Neural progenitor cell (in vitro differentiated cells): ENCODE results near the gene PSMC1. TPM values are rescaled to one million over a fixed set of nuclear protein-coding genes. Genes with fewer than 3 reads are reported as not detected.

Experiments used
- DNase-seq: peaks from one replicate; pipeline ENCODE4 v3.0.0-alpha.2; 2016; ENCODE audit warnings: low spot score
- H2AFZ ChIP-seq: fragments of 200-600 bp; sonication (generic); replicated peaks from 2 replicates; pipeline ENCODE4 v1.6.1; 2016; ENCODE audit warnings: antibody characterized with exemption
- H3F3A ChIP-seq: fragments of 200-600 bp; sonication (generic); 2 replicates; pipeline ENCODE4 v1.6.1; 2016; ENCODE audit warnings: antibody characterized with exemption, low read depth
- H3K27ac ChIP-seq: fragments of 200-600 bp; sonication (generic); 2 replicates; pipeline ENCODE4 v1.5.1; 2016; ENCODE audit warnings: mild to moderate bottlenecking
- H3K27me3 ChIP-seq: fragments of 200-600 bp; sonication (generic); 2 replicates; pipeline ENCODE4 v1.6.1; 2016; ENCODE audit warnings: mild to moderate bottlenecking, moderate library complexity
- H3K36me3 ChIP-seq: fragments of 200-600 bp; sonication (generic); 2 replicates; pipeline ENCODE4 v1.5.1; 2016
- H3K4me1 ChIP-seq: fragments of 200-600 bp; sonication (generic); 2 replicates; pipeline ENCODE4 v1.6.1; 2016; ENCODE audit warnings: mixed run types
- H3K4me2 ChIP-seq: fragments of 200-600 bp; sonication (generic); 2 replicates; pipeline ENCODE4 v1.6.1; 2016
- H3K4me3 ChIP-seq: fragments of 200-600 bp; sonication (generic); 2 replicates; pipeline ENCODE4 v1.5.1; 2016
- H3K79me2 ChIP-seq: fragments of 200-600 bp; sonication (generic); 2 replicates; pipeline ENCODE4 v1.6.1; 2016; ENCODE audit warnings: low read depth
- H3K9ac ChIP-seq: fragments of 200-600 bp; sonication (generic); 2 replicates; pipeline ENCODE4 v1.6.1; 2016
- H3K9me3 ChIP-seq: fragments of 200-600 bp; sonication (generic); 2 replicates; pipeline ENCODE4 v1.5.1; 2016; ENCODE audit warnings: low read depth
- H4K20me1 ChIP-seq: fragments of 200-600 bp; sonication (generic); 2 replicates; pipeline ENCODE4 v1.6.1; 2016; ENCODE audit warnings: low read depth
- H3K27ac Mint-ChIP-seq: 3 replicates; pipeline ENCODE4 v1.8.0; 2021; ENCODE audit warnings: mixed read lengths
- H3K27me3 Mint-ChIP-seq: 2 replicates; pipeline ENCODE4 v1.8.0; 2022; ENCODE audit warnings: low read depth, mild to moderate bottlenecking, inconsistent platforms, moderate library complexity, mixed read lengths; ENCODE audit not compliant: insufficient read depth
- H3K36me3 Mint-ChIP-seq: 3 replicates; pipeline ENCODE4 v1.8.0; 2021; ENCODE audit warnings: mixed read lengths
- H3K4me1 Mint-ChIP-seq: 3 replicates; pipeline ENCODE4 v1.8.0; 2021; ENCODE audit warnings: mixed read lengths
- H3K4me3 Mint-ChIP-seq: 3 replicates; pipeline ENCODE4 v1.8.0; 2021; ENCODE audit warnings: mild to moderate bottlenecking, moderate library complexity, mixed read lengths
- H3K9me3 Mint-ChIP-seq: 3 replicates; pipeline ENCODE4 v1.8.0; 2020; ENCODE audit warnings: mixed read lengths
- CTCF ChIP-seq: fragments of 200-600 bp; sonication (generic); IDR thresholded peaks from 2 replicates; pipeline ENCODE4 v1.5.1; 2017; ENCODE audit warnings: antibody characterized with exemption, mild to moderate bottlenecking
- EZH2 ChIP-seq: fragments of 200-600 bp; sonication (generic); IDR thresholded peaks from 2 replicates; pipeline ENCODE4 v1.6.1; 2017; ENCODE audit warnings: antibody characterized with exemption, mild to moderate bottlenecking, moderate library complexity
- EZH2phosphoT487 ChIP-seq: fragments of 200-600 bp; sonication (generic); IDR thresholded peaks from 2 replicates; pipeline ENCODE4 v1.6.1; 2017; ENCODE audit warnings: antibody characterized with exemption
- total RNA-seq: library from RNA; depleted of rRNA; stranded (reverse); fragments of >200 nt; gene quantifications from 2 replicates; pipeline ENCODE4 v1.2.3, GENCODE V29; 2015; ENCODE audit warnings: low replicate concordance

Gene PSMC1
- total RNA-seq, 1 donor from 2014 or later, result 233 TPM

GRCh38 chr14:90272523-90272922 lies 16.2 kb downstream of the PSMC1 start:
- H3K4me1 Mint-ChIP-seq, result no peaks in the 10 kb centered on the region
- Histone ChIP-seq H3K9ac (no peak overlapping the region), H3K4me2 (no peak overlapping the region), H3K27me3 (no peaks in the 10 kb centered on the region), H3K36me3 (peaks cover 4% of the 10 kb centered on the region), H3K27ac (no peak overlapping the region), H3K4me1 (no peaks in the 10 kb centered on the region), H3K9me3 (no peaks in the 10 kb centered on the region), H3K4me3 (no peak overlapping the region), H3K79me2 (no peaks in the 10 kb centered on the region), H4K20me1 (no peaks in the 10 kb centered on the region), H2AFZ (no peak overlapping the region), H3F3A (no peaks in the 10 kb centered on the region)
- H3K9me3 Mint-ChIP-seq, result no peaks in the 10 kb centered on the region
- DNase-seq, result no peak
- no peak overlapping the region for H3K27ac Mint-ChIP-seq
- TF ChIP-seq CTCF, result no peak
- TF ChIP-seq EZH2phosphoT487, result no peak
- TF ChIP-seq EZH2, result no peak
- peaks cover 27% of the 10 kb centered on the region for H3K36me3 Mint-ChIP-seq
- no peak overlapping the region for H3K4me3 Mint-ChIP-seq
- H3K27me3 Mint-ChIP-seq, result peaks cover 5% of the 10 kb centered on the region

- no peak for DNase-seq
- no peaks in the 10 kb centered on the region for H3K9me3 ChIP-seq
- Mint-ChIP-seq H3K4me3 (no peak overlapping the region), H3K27ac (no peak overlapping the region), H3K36me3 (peaks cover 21% of the 10 kb centered on the region), H3K27me3 (peaks cover 5% of the 10 kb centered on the region), H3K4me1 (no peaks in the 10 kb centered on the region), H3K9me3 (no peaks in the 10 kb centered on the region)
- H3K27me3 ChIP-seq, result no peaks in the 10 kb centered on the region
- no peaks in the 10 kb centered on the region for H3K79me2 ChIP-seq
- H3K4me3 ChIP-seq, result no peak overlapping the region
- H3K36me3 ChIP-seq, result peaks cover 4% of the 10 kb centered on the region
- no peak overlapping the region for H3K27ac ChIP-seq
- H3K4me1 ChIP-seq, result no peaks in the 10 kb centered on the region
- no peak overlapping the region for H3K9ac ChIP-seq
- no peak for TF ChIP-seq EZH2phosphoT487
- TF ChIP-seq CTCF, result no peak
- TF ChIP-seq EZH2, result no peak
- no peaks in the 10 kb centered on the region for H3F3A ChIP-seq
- no peak overlapping the region for H2AFZ ChIP-seq
- H3K4me2 ChIP-seq, result no peak overlapping the region
- no peaks in the 10 kb centered on the region for H4K20me1 ChIP-seq
These were observed 17.2 kb downstream of the PSMC1 start for GRCh38 chr14:90273532-90273931.

GRCh38 chr14:90274019-90274418 lies 17.7 kb downstream of the PSMC1 start:
- Histone ChIP-seq H2AFZ (no peak overlapping the region), H3K4me2 (no peak overlapping the region), H3K4me3 (no peak overlapping the region), H3K4me1 (no peaks in the 10 kb centered on the region), H3K79me2 (no peaks in the 10 kb centered on the region), H3K9me3 (no peaks in the 10 kb centered on the region), H3K27ac (no peak overlapping the region), H4K20me1 (no peaks in the 10 kb centered on the region), H3K27me3 (no peaks in the 10 kb centered on the region), H3F3A (no peaks in the 10 kb centered on the region), H3K36me3 (peaks cover 4% of the 10 kb centered on the region), H3K9ac (no peak overlapping the region)
- Mint-ChIP-seq H3K4me1 (no peaks in the 10 kb centered on the region), H3K9me3 (no peaks in the 10 kb centered on the region), H3K27me3 (peaks cover 5% of the 10 kb centered on the region), H3K36me3 (peaks cover 18% of the 10 kb centered on the region), H3K27ac (no peak overlapping the region), H3K4me3 (no peak overlapping the region)
- TF ChIP-seq CTCF (peak; percentile 28), EZH2phosphoT487 (no peak)
- no peak for DNase-seq
